Testis (tissue), 2 donors: ENCODE measurements around the gene ZNF8.

Experiments used
- POLR2A ChIP-seq: fragments of 450-650 bp; IDR thresholded peaks from one replicate; pipeline ENCODE4 v1.6.1; 2017; ENCODE audit warnings: antibody characterized with exemption, mild to moderate bottlenecking, moderate library complexity
- TF ChIP-seq, protein P1 (sequence below), 3 experiments: fragments of 450-650 bp in 2 of 3; fragments of 200-600 bp in 1 of 3; sonication (generic) in 1 of 3; IDR thresholded peaks; one replicate each; pipeline ENCODE4 v1.5.1; 2016 to 2019; ENCODE audit warnings: antibody characterized with exemption in 3 of 3, mild to moderate bottlenecking in 2 of 3, moderate library complexity in 1 of 3

DNA sequence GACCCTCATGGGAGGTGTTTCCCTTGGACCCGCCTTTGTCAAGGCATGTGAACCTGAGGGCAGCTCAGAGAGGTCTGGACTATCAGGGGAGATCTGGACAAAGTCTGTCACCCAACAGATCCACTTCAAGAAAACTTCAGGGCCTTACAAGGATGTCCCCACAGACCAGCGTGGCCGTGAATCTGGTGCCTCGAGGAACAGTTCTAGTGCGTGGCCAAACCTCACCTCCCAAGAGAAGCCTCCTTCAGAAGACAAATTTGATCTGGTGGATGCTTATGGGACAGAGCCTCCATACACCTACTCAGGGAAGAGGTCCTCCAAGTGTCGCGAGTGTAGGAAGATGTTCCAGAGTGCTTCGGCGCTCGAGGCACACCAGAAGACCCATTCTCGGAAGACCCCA, 59.6 kb downstream of the ZNF8 start:
- TF ChIP-seq, protein P1, sequence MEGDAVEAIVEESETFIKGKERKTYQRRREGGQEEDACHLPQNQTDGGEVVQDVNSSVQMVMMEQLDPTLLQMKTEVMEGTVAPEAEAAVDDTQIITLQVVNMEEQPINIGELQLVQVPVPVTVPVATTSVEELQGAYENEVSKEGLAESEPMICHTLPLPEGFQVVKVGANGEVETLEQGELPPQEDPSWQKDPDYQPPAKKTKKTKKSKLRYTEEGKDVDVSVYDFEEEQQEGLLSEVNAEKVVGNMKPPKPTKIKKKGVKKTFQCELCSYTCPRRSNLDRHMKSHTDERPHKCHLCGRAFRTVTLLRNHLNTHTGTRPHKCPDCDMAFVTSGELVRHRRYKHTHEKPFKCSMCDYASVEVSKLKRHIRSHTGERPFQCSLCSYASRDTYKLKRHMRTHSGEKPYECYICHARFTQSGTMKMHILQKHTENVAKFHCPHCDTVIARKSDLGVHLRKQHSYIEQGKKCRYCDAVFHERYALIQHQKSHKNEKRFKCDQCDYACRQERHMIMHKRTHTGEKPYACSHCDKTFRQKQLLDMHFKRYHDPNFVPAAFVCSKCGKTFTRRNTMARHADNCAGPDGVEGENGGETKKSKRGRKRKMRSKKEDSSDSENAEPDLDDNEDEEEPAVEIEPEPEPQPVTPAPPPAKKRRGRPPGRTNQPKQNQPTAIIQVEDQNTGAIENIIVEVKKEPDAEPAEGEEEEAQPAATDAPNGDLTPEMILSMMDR (IDR thresholded peaks at IDR 0.05) = no peak
- no peak for TF ChIP-seq POLR2A
